ENCODE results near the gene NFIC.

Gene NFIC

DNA sequence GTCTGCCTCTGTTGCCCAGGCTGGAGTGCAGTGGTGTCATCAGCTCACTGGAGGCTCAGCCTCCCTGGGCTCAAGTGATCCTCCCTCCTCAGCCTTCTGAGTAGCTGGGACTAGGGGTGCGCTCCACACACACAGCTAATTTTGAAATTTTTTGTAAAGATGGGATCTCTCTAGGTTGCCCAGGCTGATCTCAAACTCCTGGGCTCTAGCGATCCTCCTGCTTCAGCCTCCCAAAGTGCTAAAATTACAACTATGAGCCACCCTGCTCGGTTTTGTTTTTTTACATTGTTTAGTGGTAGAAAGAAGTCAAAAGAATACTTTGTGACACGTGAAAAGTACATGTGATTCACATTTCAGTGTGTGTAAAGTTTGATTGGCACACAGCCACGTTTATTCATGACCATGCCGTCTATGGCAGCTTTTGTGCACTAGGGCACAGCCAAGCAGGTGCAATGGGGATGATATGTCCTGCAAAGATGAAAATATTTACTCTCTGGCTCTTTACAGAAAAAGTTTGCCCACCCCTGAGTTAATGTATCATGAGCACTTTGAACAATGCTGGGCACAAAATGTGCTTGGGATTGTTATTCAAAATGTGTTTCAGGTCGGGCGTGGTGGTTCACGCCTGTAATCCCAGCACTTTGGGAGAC lies 16.2 kb upstream of the NFIC start:
- H2AFZ ChIP-seq (ENCODE audit: low read depth, low read length), result no peak overlapping the region
- no peak overlapping the region for H2BK5ac ChIP-seq (ENCODE audit: low read depth, low read length, poor library complexity, severe bottlenecking)
- no peak overlapping the region for H2BK12ac ChIP-seq (ENCODE audit: low read length in 2 of 2)
- no peak overlapping the region for H2AK5ac ChIP-seq (ENCODE audit: low read length, severe bottlenecking)
- no peak overlapping the region for H4K8ac ChIP-seq (ENCODE audit: low read length)
- H2BK15ac ChIP-seq (ENCODE audit: low read depth, poor library complexity, severe bottlenecking), result no peak overlapping the region
- H3K4me1 ChIP-seq (ENCODE audit: control insufficient read depth, insufficient read depth, low read depth, low read length), result no peaks in the 10 kb centered on the region
- H2BK120ac ChIP-seq (ENCODE audit: low read depth, low read length), result no peak overlapping the region
- no peak overlapping the region for H3K27ac ChIP-seq (ENCODE audit: low read length, poor library complexity, severe bottlenecking)
- no peak overlapping the region for H3K18ac ChIP-seq (ENCODE audit: low read depth in 1 of 2, low read length in 2 of 2)
- no peaks in the 10 kb centered on the region for H3K9me3 ChIP-seq (ENCODE audit: control insufficient read depth, low read length)
- no peak overlapping the region for H3K4me2 ChIP-seq (ENCODE audit: low read length, poor library complexity, severe bottlenecking)
- no peak overlapping the region for H3K4ac ChIP-seq (ENCODE audit: low read depth in 1 of 2, low read length in 2 of 2)
- H4K91ac ChIP-seq (ENCODE audit: low read length), result no peak overlapping the region
- no peak overlapping the region for H3K23ac ChIP-seq (ENCODE audit: low read length in 2 of 2)
- no peaks in the 10 kb centered on the region for H3K79me1 ChIP-seq (replicated peaks; ENCODE audit: low read length, poor library complexity, severe bottlenecking)
- no peak overlapping the region for H3K14ac ChIP-seq (ENCODE audit: low read length in 2 of 2)
- 74% methylated on average over 8 of the region's 9 CpGs for WGBS
- H3K27me3 ChIP-seq (ENCODE audit: control insufficient read depth in 1 of 2, insufficient read depth in 1 of 2, low read length in 2 of 2), result peaks cover 0 to 6% of the 10 kb centered on the region in 2 experiments
- H3K36me3 ChIP-seq (ENCODE audit: control insufficient read depth in 1 of 2, insufficient read depth in 2 of 2, low read depth in 1 of 2, low read length in 2 of 2), result no peaks in the 10 kb centered on the region
- H3K9ac ChIP-seq (ENCODE audit: low read length), result no peak overlapping the region
- H3K4me3 ChIP-seq (ENCODE audit: insufficient read depth in 1 of 2, low read depth in 1 of 2, low read length in 2 of 2), result no peak overlapping the region
- no peak for DNase-seq

DNA sequence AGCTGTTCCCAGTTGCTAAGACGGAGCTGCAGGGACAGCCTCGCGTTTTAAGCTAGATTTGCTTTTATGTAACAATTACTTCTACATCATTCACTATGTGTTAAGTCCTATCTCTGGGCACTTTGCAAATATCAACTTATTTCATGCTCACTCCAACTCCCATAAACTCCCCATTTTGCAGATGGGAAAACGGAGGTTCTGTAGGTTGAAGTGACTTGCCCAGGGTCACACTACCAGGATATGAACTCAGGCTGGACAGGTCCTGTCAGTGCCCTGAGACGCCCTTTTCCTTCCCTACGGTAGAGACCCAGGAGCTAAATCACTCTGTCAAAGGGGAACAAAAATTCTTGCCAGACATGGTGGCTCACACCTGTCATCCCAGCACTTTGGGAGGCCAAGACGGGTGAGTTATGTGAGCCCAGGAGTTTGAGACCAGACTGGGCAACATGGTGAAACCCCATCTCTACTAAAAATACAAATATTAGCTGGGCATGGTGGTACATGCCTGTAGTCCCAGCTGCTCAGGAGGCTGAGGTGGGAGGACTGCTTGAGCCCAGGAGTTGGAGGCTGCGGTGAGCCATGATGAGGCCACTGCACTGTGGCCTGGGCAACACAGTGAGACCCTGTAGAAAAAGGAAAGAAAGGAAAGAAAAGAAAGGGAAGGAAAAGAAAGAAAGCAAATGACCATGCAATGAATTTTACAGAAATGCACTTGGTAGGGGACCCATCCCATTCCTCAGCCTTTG lies 14.5 kb upstream of the NFIC start:
- Histone ChIP-seq H2AFZ (ENCODE audit: low read depth, low read length) (no peak overlapping the region), H2BK15ac (ENCODE audit: low read depth, poor library complexity, severe bottlenecking) (no peak overlapping the region), H3K4me3 (ENCODE audit: insufficient read depth in 1 of 2, low read depth in 1 of 2, low read length in 2 of 2) (no peak overlapping the region), H3K14ac (ENCODE audit: low read length in 2 of 2) (no peak overlapping the region), H2BK5ac (ENCODE audit: low read depth, low read length, poor library complexity, severe bottlenecking) (no peak overlapping the region), H2AK5ac (ENCODE audit: low read length, severe bottlenecking) (no peak overlapping the region), H4K8ac (ENCODE audit: low read length) (no peak overlapping the region), H3K4me1 (ENCODE audit: control insufficient read depth, insufficient read depth, low read depth, low read length) (no peaks in the 10 kb centered on the region), H3K27me3 (ENCODE audit: control insufficient read depth in 1 of 2, insufficient read depth in 1 of 2, low read length in 2 of 2) (peaks cover 0 to 6% of the 10 kb centered on the region in 2 experiments), H3K36me3 (ENCODE audit: control insufficient read depth in 1 of 2, insufficient read depth in 2 of 2, low read depth in 1 of 2, low read length in 2 of 2) (no peaks in the 10 kb centered on the region), H3K4me2 (ENCODE audit: low read length, poor library complexity, severe bottlenecking) (no peak overlapping the region), H2BK12ac (ENCODE audit: low read length in 2 of 2) (no peak overlapping the region), H3K79me1 (replicated peaks; ENCODE audit: low read length, poor library complexity, severe bottlenecking) (no peaks in the 10 kb centered on the region), H3K27ac (ENCODE audit: low read length, poor library complexity, severe bottlenecking) (no peak overlapping the region), H4K91ac (ENCODE audit: low read length) (no peak overlapping the region), H3K9me3 (ENCODE audit: control insufficient read depth, low read length) (no peaks in the 10 kb centered on the region), H2BK120ac (ENCODE audit: low read depth, low read length) (no peak overlapping the region), H3K18ac (ENCODE audit: low read depth in 1 of 2, low read length in 2 of 2) (no peak overlapping the region), H3K4ac (ENCODE audit: low read depth in 1 of 2, low read length in 2 of 2) (no peak overlapping the region), H3K9ac (ENCODE audit: low read length) (no peak overlapping the region), H3K23ac (ENCODE audit: low read length in 2 of 2) (no peak overlapping the region)
- DNase-seq, result no peak
- 77% methylated on average over 8 of the region's 8 CpGs for WGBS

DNA sequence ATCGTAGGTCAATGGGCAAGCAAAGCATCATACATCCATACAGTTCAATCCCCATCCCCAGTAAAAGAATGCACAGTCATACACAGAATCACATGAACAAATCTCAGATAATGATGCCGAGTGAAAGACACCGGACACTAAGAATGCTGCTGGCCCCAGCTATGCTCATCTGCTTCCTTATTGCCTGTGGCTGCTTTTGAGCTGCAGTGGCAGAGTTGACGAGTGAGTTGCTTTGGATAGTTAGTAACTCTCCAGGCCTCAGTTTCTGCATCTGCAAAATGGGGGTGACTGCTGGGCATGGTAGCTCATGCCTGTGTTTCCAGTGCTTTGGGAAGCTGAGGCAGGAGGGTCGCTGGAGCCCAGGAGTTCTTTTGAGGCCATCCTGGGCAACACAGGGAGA lies 12.9 kb upstream of the NFIC start:
- H3K14ac ChIP-seq (ENCODE audit: low read length in 2 of 2), result no peak overlapping the region
- no peak overlapping the region for H2BK15ac ChIP-seq (ENCODE audit: low read depth, poor library complexity, severe bottlenecking)
- H3K4me3 ChIP-seq (ENCODE audit: insufficient read depth in 1 of 2, low read depth in 1 of 2, low read length in 2 of 2), result no peak overlapping the region
- no peak overlapping the region for H3K4me2 ChIP-seq (ENCODE audit: low read length, poor library complexity, severe bottlenecking)
- H2AK5ac ChIP-seq (ENCODE audit: low read length, severe bottlenecking), result no peak overlapping the region
- H3K18ac ChIP-seq (ENCODE audit: low read depth in 1 of 2, low read length in 2 of 2), result no peak overlapping the region
- no peak overlapping the region for H3K27ac ChIP-seq (ENCODE audit: low read length, poor library complexity, severe bottlenecking)
- H3K23ac ChIP-seq (ENCODE audit: low read length in 2 of 2), result no peak overlapping the region
- H4K91ac ChIP-seq (ENCODE audit: low read length), result no peak overlapping the region
- peaks cover 0 to 12% of the 10 kb centered on the region in 2 experiments for H3K27me3 ChIP-seq (ENCODE audit: control insufficient read depth in 1 of 2, insufficient read depth in 1 of 2, low read length in 2 of 2)
- H3K4ac ChIP-seq (ENCODE audit: low read depth in 1 of 2, low read length in 2 of 2), result no peak overlapping the region
- H3K4me1 ChIP-seq (ENCODE audit: control insufficient read depth, insufficient read depth, low read depth, low read length), result peaks cover 8% of the 10 kb centered on the region
- H3K79me1 ChIP-seq (replicated peaks; ENCODE audit: low read length, poor library complexity, severe bottlenecking), result no peaks in the 10 kb centered on the region
- H2BK5ac ChIP-seq (ENCODE audit: low read depth, low read length, poor library complexity, severe bottlenecking), result no peak overlapping the region
- no peaks in the 10 kb centered on the region for H3K9me3 ChIP-seq (ENCODE audit: control insufficient read depth, low read length)
- H3K36me3 ChIP-seq (ENCODE audit: control insufficient read depth in 1 of 2, insufficient read depth in 2 of 2, low read depth in 1 of 2, low read length in 2 of 2), result no peaks in the 10 kb centered on the region
- H3K9ac ChIP-seq (ENCODE audit: low read length), result no peak overlapping the region
- DNase-seq, result no peak
- WGBS, result 61% methylated on average over 5 of the region's 5 CpGs
- no peak overlapping the region for H2BK12ac ChIP-seq (ENCODE audit: low read length in 2 of 2)
- no peak overlapping the region for H2AFZ ChIP-seq (ENCODE audit: low read depth, low read length)
- H4K8ac ChIP-seq (ENCODE audit: low read length), result no peak overlapping the region
- H2BK120ac ChIP-seq (ENCODE audit: low read depth, low read length), result no peak overlapping the region

DNA sequence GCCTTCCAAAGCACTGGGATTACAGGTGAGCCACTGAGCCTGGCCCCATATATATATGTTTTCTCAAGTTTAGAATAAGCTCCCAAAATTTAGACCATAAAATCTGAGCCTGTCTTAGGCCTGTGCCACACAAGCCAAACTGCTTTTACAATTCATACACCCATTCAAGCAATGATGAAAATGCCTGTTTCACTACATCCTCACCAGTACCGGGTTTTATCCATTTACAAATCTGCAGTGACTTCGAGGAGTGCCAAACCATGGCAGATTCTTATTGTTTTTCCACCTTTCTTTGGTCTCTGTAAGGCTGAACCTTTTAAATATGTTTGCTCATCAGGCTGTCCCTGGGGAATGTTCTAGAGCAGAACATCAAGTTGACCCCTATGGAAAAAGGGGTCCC lies 9.6 kb upstream of the NFIC start:
- Histone ChIP-seq H3K9me3 (ENCODE audit: control insufficient read depth, low read length) (no peaks in the 10 kb centered on the region), H3K79me1 (replicated peaks; ENCODE audit: low read length, poor library complexity, severe bottlenecking) (peaks cover 4% of the 10 kb centered on the region), H4K91ac (ENCODE audit: low read length) (no peak overlapping the region), H3K4ac (ENCODE audit: low read depth in 1 of 2, low read length in 2 of 2) (no peak overlapping the region), H2BK5ac (ENCODE audit: low read depth, low read length, poor library complexity, severe bottlenecking) (no peak overlapping the region), H4K8ac (ENCODE audit: low read length) (no peak overlapping the region), H3K4me2 (ENCODE audit: low read length, poor library complexity, severe bottlenecking) (no peak overlapping the region), H3K9ac (ENCODE audit: low read length) (no peak overlapping the region), H3K27me3 (ENCODE audit: control insufficient read depth in 1 of 2, insufficient read depth in 1 of 2, low read length in 2 of 2) (peaks cover 0 to 9% of the 10 kb centered on the region in 2 experiments), H3K23ac (ENCODE audit: low read length in 2 of 2) (no peak overlapping the region), H2BK15ac (ENCODE audit: low read depth, poor library complexity, severe bottlenecking) (no peak overlapping the region), H3K27ac (ENCODE audit: low read length, poor library complexity, severe bottlenecking) (no peak overlapping the region), H2BK12ac (ENCODE audit: low read length in 2 of 2) (no peak overlapping the region), H2BK120ac (ENCODE audit: low read depth, low read length) (no peak overlapping the region), H2AFZ (ENCODE audit: low read depth, low read length) (no peak overlapping the region), H3K36me3 (ENCODE audit: control insufficient read depth in 1 of 2, insufficient read depth in 2 of 2, low read depth in 1 of 2, low read length in 2 of 2) (peaks cover 0 to under 1% of the 10 kb centered on the region in 2 experiments), H3K4me3 (ENCODE audit: insufficient read depth in 1 of 2, low read depth in 1 of 2, low read length in 2 of 2) (no peak overlapping the region), H3K4me1 (ENCODE audit: control insufficient read depth, insufficient read depth, low read depth, low read length) (peaks cover 26% of the 10 kb centered on the region), H3K14ac (ENCODE audit: low read length in 2 of 2) (no peak overlapping the region), H2AK5ac (ENCODE audit: low read length, severe bottlenecking) (no peak overlapping the region), H3K18ac (ENCODE audit: low read depth in 1 of 2, low read length in 2 of 2) (no peak overlapping the region)
- DNase-seq, result no peak
- 77% methylated on average over 2 of the region's 2 CpGs for WGBS

Measured in mesenchymal stem cell (in vitro differentiated cells and primary cell).